Brain pericyte (primary cell): ENCODE measurements around the gene ARL14EP.

Experiments used
- DNase-seq: peaks from one replicate; pipeline ENCODE4 v3.0.0-alpha.2; 2012; ENCODE audit warnings: low read depth, low spot score

The ARL14EP gene

DNA sequence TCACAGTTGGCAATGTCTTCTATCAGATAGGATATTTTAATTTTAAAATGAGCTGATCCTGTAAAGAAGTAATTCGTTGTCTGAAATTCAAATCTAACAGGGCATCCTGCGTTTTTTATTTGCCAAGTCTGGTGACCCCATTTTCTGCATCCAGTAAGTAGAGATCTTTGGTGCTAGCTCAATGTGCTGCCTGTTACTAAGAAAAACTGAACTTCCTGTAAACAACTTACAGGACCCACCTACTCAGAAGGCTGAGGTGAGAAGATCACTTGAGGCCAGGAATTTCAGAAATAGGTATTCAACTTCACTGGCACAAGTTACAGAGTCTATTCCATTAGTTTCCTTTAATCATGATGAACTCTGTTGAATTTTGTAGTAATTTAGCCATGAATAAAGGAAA lies 4.0 kb downstream of the ARL14EP start:
- no peak for DNase-seq

DNA sequence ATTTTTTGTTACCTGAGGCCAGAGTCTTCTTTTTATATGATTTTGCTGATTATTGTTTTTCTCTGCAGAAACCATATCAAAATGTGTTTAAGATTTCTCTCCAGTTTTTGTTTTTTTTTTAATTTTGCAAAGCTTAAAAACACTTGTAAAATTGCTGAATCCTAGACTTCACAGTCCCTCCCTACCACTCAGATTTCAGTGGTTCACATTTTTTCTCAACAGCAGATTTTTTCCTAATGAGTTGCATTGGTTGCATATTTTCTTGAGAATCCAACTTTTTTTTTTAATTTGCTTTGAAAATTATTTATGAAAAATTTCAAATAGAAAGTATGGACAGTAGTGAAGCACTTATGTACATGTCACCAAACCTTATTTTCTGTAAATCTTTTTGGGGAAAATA lies 5.8 kb downstream of the ARL14EP start:
- DNase-seq, result no peak

DNA sequence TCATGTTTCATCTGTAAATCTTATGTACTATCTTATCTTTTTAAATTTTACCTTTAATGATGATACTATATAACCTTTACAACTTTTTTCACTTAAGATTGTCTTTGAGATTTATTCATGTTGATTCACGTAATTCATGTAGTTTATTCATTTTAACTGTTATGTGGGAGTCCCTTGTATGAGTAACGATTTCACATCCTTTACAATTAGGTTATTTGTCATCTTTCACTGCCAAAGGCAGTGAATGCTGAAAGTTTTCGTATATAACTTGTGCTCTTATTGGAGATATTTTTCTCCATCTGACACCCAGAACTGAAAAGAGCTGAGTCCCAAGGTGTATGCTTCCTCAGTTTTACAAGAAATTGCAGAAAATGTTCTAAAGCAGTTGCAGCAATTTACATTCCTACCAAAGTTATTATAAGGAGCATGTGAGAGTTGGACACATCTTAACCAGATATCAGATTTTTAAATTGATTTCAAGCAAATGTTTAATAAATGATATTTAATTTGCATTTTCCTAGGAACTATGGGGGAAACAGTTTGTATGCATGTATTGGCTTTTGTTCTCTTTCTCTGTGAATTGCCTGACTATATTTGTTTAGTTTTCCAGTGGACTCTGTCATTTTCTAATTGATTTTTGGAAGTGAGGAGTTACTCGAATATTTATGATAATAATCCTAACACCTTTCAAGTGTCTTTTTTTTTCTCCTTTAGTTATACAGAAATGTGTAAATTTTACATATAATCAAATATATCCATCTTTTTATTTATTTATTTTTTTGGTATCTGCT lies 6.4 kb downstream of the ARL14EP start:
- DNase-seq, result no peak

DNA sequence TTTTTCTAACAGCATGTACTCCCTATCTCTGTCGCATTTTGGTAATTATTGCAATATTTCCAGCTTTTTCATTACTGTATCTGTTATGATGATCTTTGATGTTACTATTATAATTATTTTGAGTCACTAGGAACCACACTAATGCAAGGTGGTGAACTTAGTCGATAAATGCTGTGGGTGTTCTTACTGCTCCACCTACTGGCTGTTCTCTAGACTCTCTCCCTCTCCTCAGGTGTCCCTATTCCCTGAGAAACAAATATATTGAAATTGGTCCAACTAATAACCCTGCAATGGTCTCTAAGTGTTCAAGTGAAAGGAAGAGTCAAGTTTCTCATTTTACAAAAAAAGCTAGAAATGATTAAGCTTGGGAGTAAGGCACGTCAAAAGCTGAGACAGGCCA lies 10.5 kb downstream of the ARL14EP start:
- no peak for DNase-seq

DNA sequence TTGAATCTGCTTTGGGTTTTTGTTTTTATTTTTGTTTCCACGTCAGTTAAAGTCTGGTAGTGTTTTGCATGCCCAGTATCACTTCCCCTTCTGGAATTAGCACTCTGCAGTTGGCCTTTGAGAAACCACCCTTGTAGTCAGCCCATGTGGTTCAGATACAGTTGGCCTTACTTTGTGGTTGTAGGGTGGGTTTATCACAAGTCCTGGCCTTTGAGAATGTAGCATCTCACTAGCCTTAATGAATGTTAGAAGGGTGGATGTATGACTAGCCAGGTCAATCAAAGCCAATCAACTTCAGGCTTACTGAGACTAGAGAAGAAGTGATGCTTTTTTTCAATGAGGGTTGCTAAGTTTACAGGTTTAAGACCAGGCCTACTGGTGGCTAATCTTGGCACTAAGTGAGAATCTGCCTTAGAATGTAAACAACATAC lies 19.8 kb downstream of the ARL14EP start:
- no peak for DNase-seq

DNA sequence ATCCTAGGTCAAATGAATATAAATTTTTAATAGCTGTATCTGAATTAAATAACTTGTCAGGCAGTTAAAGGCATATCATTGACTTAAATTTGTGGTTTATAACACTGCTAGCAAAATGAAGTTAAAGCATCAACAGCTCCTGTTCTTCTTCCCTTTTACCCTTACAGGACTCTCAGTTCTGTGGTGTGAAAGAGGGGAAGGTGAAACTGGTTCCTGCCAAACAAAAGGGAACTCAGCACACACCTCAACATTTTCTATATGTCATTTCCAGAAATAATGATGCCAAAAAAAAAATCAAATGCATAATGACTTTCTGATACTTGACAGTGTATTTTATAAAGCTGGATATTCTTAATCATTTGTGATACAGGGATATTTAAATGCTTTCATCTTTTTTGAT lies 21.2 kb downstream of the ARL14EP start:
- no peak for DNase-seq

DNA sequence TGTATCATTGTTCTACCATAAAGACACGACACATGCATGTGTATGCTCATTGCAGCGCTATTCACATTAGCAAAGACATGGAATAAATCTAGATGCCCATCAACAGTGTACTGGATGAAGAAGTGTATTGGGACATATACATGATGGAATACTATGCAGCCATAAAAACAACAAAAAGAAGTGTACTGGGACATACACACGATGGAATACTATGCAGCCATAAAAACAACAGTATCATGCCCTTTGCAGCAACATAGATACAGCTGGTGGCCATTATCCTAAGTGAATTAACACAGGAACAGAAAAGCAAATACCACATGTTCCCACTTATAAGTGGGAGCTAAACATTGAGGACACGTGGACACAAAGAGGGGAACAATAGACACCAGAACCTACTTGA lies 22.7 kb downstream of the ARL14EP start:
- DNase-seq, result no peak

DNA sequence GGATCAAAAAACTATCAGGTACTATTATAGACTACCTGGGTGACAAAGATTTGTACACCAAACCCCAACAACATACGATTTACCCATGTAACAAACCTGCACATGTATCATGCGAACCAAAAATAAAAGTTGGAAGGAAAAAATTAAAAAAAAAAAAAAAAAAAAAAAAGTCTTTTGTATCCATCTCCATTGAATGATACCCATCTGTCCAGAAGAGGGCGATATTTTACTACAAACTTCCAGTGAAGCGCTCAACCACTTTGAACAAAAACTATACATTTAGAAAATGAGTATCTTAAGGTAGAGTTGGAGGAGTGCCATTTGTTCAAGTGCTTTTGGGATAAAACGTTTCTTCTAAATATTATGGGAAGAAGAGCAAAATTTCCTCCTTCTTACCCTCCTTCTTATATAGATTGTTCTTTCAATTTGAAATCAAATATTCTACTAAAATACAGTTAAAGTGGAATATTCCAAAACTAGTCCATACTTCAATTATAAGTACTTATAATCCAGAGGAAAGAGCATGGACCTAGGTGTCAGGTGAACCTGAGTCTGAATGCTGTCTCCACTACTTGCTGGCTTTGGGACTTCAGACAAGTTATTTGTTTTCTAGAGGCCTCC lies 23.3 kb downstream of the ARL14EP start:
- no peak for DNase-seq

DNA sequence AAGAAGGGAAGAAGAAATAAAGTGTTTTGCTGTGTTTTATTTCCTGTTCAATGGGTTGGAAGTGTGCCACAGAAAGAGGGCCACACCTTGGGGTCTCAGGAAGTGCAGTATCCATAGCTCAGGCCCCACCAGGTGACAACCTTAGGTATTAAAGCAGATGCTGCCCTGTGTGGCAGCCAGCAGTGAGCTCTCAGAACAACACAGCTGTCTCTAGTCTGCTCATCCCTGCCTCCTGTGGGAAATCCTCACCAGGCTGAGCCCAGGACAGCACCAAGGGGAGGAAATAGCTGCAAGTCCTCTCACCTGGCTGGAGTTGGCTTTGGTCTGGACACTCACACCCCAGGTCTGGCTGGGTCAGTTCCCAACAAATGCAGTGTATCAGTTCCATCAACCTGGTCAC lies 25.1 kb downstream of the ARL14EP start:
- no peak for DNase-seq

DNA sequence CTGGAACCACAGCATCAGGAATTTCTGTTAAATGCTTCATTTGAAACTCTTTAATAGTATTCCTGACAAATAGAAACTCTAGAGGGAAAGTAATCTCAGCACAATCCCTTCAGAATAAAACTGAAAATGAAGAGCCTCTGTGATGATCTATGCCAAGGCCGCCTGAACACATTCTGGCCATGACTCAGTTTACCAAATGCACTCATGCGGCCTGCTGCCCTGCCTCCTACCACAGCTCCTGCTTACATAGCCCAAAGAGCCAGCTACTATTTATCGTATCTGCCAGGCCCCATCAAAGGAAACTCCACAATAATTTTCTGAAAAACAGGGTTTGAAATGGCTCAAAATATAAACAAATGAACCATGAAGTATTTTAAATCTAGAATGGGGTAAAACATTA lies 27.0 kb downstream of the ARL14EP start:
- no peak for DNase-seq

DNA sequence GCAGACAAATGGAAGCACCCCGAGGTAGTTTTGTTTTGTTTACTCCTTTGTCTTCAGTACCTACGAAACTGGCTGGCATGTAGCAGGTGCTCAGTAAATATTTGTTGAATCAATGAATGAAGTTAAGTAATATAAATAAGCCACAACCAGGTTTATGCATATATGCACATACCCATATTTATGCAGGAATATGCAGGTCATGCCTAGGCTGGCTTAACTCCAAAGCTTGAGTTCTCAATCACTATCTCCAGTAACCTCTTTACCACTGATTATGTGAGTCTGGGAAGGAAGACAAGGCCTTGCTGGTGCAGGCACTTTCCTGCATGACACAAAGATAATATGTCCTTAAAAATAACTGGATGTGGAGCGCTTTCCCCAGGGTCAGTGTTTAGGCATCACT lies 27.5 kb downstream of the ARL14EP start:
- DNase-seq, result no peak

DNA sequence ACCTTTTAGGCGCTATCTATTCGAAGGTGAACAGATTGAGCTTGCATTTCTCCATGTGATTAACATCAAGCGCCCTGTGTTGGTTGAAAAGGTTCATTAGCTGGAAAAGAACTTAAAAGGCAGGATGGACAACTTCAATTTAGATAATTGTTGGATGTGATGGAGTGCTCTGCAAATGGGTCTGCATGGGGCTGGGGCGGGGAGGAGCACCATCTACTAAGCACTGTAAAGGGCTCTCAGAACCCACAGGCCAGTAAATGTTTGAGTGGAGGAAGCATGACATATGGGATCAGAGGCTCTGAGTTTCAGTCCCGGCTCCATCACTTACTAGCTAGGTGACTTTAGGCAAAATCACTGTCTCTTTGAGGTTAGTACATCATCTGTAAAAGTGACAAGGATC lies 28.2 kb downstream of the ARL14EP start:
- no peak for DNase-seq

DNA sequence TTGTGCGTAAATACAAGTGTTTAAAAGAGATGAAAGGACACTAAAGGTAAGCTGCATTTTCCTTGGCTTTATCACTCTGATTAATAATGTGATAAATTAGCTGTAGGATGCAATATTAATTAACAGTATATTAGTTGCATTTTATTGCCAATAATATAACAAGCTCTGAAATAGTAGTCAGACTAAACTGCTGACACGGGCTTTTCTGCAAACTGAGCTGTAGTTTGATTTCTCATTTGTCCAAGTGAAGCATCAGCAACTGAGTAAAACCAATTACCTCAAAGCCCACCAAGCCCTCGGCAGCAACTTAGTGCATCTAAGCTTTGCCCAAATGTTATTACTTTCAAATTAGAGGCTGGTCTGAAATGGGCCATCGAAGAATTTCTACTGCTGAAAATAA lies 33.5 kb downstream of the ARL14EP start:
- no peak for DNase-seq

DNA sequence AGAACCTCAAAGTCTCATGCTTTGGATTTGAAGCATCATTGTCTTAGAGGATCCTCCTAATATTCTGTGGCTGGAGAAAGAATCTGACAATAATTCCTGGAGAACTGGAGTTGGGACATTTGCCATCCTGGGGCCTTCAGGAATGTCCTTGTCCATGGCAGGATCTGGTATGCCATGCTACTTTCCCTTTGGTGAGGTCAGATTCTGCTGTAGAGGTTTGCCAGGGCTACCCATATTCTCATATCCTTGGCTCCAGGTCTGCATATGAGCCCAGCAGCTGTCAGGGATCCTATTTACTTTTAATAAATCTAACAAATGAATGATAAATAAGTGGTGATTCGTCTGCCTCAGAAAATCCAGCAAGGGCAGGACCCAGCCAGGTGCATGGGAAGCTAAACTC lies 35.0 kb downstream of the ARL14EP start:
- no peak for DNase-seq

DNA sequence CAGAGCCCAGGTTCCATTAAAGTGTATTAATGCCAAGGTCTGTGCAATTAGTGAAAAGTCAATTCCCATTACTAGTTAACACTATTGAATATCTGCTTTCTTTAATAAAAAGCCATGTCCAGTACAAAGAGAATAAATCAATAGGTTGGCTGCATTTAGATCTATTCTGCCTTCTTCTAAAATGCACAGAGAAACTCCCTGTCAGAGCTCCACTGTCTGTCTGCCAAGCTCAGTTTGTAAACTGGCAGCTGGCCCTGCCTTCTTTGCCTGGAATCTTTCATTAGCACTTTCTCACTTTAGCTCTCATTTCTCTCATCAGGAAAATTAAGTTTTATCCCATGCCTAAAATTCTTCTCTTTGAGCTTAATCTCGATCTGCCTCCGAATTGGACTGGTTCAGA lies 35.6 kb downstream of the ARL14EP start:
- no peak for DNase-seq

DNA sequence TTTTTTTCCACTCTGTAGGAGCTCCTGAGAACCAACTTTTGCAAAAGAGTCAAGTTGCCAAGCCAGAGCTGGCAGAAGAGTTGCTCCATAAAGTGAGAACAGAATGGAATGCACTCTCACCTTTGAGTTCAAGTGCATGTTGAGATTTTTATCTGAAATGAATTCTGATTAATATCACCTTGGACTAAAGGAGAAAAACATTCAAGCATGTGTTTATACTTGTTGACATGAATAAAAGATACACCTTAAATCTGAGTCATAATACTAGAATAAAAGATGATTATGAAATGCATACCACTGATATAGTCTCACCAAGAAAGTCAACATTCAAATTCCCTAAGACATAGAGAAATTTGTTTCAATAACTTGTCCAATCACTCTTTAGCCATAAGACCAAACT lies 37.8 kb downstream of the ARL14EP start:
- DNase-seq, result no peak

DNA sequence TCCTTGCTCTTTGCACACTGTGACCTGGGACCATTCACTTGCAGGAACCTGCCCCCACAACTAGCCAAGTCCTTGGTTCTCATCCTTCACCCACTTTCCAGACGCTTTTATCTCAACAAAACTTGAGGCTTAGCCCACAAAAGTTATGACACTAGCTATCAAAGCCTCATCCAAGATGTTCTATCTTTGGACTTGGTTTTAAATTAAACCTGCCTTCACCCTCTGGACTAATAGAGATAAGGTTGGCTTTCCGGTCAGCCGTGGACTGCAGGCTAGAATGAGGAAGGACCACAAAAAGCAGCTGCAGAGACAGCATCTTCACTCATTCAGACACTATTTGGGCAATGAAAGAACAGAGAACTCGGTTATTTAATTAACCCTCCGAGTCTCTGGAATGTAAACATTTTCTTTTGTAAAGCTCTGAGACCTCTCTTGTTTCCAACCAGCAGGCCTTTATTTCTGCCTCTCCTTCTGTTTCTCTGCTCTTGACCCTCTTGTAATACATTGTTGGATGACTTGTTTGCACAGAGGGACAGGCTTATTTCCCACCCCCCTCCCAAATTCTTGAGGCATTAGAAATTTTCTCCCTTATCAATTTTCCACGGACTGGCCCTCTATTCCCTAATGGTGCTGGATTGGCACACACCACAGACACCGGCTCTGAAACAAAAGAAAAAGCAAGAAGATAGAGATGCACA lies 41.4 kb downstream of the ARL14EP start:
- DNase-seq, result no peak

DNA sequence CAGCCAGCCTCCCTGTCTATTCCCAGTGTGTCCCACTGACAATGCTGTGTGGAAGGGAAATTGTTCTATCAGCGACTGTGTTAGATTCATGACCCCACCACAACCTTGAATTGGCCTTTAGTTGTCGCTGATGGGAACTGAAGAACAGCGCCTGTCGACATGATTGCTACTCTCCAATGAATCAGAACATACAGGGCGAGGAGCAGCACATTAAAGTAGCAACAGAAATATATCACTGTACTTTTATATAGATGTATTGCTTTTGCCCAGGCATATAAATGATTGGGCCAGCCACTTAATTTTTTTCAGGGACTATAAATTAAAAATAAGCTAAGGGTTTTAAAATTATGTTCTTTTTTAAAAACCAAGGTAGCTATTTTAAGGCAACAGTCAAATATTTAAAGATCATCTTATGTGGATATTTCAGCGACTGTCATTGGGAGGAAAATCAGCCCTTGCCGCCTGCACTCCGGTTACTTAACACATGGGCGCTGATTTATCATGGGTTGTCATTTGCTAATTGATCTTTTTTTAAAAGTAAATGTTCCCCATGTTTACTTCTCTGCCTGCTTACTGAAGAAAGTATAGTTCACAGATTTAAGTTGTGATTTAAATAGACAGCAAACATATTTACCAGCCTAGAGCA lies 42.1 kb downstream of the ARL14EP start:
- no peak for DNase-seq

DNA sequence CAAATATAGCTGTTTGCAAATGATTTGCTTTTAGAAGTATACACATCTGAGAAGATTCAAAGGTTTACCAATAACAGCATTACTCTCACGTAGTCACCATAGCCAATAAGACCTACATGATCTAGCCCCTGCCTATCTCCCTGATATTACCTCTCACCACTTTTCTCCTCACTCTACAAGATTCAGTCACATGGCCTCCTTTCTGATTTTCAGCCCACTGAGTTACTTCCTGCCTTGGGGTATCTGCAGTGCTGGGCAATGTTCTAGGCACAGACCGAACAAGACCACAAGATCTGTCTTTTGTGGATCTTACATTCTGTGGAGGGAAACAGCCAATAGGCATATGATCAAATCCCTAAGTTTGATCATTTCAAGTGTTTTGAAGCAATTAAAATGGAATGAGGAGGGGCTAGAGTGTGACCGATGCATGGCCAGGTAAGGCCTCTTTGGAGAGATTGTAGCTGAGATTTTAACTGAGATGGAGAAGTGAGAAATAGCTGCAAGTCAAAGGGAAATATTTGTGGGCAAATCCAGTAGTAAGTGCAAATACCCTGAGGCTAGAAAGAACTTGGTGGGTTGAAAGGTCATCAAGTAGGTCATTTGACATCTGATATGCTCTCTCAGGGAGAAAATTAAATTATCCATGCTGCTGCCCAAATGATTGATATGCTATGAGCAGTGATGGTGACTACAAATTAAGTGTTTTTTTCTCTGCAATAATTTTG lies 43.1 kb downstream of the ARL14EP start:
- no peak for DNase-seq

DNA sequence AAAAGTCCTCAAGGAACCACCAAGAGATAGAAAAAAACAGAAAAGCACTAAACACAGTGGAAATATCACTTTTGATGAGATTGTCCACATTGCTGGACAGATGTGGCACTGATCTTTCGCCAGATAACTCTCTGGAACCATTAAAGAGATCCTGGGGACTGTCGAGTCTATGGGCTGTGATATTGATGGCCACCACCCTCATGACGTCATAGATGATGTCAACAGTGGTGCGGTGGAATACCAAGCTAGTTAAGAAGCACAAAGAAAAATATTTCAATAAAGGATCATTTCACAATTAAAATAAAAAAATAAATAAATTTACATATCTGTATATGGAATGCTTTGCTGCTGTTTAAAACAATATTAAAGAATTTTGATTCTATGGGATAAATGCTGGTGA lies 45.5 kb downstream of the ARL14EP start:
- DNase-seq, result no peak

DNA sequence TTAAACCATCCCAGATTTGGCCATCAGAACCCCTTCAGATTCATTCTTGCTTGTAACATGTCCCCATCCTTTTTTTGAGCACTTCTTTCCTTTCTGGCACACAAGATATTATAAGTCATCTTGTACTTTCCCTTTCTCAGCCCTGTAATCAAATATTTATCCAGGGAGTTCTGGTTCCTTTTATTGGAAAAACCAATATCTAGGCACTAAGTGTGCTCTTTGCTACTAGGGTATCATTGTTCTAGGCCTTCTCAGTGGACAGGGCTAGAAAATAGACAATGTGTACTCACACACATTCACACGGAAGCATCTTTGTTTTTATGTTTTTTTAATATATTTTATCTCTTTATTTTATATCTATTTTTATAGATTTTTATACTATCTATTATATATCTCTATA lies 47.3 kb downstream of the ARL14EP start:
- DNase-seq, result no peak

DNA sequence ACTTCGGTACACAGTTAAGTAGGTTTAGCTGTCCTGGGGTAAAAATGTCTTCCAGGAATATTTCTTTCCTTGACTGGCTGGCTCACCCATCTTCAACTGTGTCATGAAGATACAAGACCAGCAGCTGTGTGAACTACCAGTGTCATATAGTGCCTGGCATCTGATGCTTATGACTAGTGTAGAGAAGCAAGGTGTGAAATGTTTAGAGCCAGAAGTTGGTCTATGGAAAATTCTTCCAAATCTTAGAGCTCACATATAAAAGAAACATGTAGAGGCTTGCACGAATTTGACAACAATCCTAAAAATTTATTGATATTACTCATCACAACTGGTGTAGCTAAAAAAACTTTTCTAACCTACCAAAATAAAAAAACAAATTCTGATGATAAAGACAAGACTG lies 54.4 kb downstream of the ARL14EP start:
- DNase-seq, result no peak
